ENCODE measurements around the gene ARF1.

The ARF1 gene

DNA sequence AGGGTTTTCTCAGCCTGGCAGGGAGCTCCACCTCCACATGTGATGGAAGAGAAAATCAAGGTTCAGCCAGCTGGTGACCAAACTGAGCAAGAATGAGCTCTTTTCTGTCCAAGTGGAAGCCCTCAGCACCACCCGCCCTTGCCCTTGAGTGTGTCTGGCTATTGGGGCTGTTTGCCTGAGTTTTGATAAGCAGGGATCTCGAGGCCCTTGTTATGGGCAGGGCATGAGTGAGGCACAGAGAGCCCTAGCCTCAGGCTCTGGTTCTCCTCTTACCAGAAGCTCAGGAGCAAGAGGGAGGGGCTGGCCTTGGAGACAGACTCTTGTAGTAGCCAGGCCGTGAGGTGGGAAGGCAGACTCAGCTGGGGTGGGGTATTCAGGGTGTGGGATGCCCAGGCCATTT is 37.5 kb upstream of the ARF1 start:
- no peak overlapping the region for H3K4me3 ChIP-seq (ENCODE audit: low read length)
- DNase-seq (ENCODE audit: low read depth), result no peak
- TF ChIP-seq, protein P1, sequence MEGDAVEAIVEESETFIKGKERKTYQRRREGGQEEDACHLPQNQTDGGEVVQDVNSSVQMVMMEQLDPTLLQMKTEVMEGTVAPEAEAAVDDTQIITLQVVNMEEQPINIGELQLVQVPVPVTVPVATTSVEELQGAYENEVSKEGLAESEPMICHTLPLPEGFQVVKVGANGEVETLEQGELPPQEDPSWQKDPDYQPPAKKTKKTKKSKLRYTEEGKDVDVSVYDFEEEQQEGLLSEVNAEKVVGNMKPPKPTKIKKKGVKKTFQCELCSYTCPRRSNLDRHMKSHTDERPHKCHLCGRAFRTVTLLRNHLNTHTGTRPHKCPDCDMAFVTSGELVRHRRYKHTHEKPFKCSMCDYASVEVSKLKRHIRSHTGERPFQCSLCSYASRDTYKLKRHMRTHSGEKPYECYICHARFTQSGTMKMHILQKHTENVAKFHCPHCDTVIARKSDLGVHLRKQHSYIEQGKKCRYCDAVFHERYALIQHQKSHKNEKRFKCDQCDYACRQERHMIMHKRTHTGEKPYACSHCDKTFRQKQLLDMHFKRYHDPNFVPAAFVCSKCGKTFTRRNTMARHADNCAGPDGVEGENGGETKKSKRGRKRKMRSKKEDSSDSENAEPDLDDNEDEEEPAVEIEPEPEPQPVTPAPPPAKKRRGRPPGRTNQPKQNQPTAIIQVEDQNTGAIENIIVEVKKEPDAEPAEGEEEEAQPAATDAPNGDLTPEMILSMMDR (conservative IDR thresholded peaks at IDR 0.05; ENCODE audit: low read depth, low read length), result no peak

DNA sequence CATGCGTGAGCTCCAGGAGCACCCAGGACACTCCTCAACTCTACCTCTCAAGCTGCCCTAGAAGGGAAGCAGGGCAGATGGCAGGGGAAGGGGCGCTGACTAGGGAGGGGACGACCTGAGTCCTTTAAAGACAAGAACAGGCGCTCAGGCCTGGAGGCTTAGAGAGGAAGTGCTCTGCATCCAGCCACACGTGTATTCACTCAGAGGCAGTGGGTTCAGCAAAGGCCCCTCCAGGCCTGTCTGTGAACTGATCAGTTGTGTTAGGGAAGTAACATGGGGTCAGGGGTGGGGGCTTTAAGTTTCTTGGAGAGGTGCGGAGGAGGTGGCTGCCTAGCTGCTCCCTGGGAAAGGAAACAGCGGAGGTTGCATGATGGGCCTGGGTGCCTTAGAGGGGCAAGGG is 37.1 kb upstream of the ARF1 start:
- H3K4me3 ChIP-seq (ENCODE audit: low read length), result no peak overlapping the region
- TF ChIP-seq, protein P1 (conservative IDR thresholded peaks at IDR 0.05; ENCODE audit: low read depth, low read length), result no peak

DNA sequence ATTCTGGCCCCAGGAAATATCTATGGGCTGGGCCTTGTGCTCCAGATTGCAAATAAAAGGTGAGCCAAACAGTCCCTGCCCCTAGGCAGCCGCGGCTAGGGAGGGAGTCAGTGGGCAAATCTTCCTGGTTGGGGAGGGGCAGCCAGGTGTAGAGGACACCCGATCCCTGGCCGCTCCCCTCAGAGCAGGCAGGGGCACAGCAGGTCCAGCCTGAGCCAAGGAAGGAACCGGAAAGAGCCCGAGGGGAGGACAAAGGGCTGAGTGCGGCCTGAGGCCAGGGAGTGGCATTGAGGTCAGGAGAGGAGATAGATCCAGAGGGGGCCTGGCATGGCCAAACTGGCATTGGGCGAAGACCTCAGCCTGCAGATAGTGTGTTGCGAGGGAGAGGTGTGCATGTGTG is 36.6 kb upstream of the ARF1 start:
- no peak overlapping the region for H3K4me3 ChIP-seq (ENCODE audit: low read length)
- DNase-seq (ENCODE audit: low read depth), result no peak
- TF ChIP-seq, protein P1 (conservative IDR thresholded peaks at IDR 0.05; ENCODE audit: low read depth, low read length), result no peak

More for the DNA sequence above, 37.1 kb upstream of the ARF1 start:
- no peak for DNase-seq (ENCODE audit: low read depth)

DNA sequence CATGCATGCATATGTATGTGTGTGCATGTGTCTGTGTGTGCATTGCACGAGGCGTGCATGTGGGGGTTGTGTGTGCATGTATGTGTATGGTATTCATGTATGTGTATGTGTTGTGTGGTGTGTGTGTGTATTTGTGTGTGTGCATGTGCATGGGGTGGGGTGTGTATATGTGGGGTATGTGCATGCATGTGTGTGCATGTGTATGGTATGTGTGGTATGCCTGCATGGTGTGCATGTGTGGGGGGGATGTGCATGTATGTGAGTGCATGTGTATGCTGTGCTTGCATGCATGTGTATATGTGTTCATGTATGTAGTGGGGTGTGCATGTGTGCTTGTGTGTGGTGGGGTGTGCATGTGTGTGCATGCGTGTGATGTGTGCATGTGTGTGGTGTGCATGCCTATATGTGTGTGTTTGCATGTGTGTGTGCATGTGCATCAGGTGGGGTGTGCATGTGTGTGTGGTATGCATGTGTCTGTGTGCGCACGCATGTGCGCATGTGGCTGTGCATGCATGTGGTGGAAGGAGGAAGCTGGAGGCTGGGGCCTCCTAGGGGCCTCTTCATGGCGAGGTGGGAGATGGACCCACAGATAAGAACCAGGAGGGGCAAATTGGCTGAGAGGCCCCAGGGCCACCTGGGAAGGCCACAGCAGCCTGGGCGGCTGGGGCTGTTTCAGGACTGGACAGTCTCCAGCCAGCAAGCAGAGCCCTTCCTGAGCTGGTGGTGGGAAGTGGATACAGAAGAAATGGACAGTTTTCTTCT is 35.9 kb upstream of the ARF1 start:
- no peak for DNase-seq (ENCODE audit: low read depth)
- TF ChIP-seq, protein P1 (conservative IDR thresholded peaks at IDR 0.05; ENCODE audit: low read depth, low read length), result no peak
- no peak overlapping the region for H3K4me3 ChIP-seq (ENCODE audit: low read length)

DNA sequence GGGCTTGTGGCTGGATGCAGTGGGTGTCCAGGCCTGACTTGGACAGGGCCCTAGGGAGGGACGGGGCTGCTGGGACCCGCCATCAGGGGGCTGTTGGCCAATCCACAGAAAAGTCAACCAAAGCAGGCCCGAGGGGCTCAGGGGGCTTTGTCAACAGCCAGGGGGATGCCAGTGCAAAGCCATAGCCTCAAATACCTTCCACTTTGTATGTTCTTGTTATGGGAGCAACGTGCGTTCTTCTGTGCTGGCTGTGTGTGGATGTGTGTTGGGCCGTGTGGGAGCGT is 35.4 kb upstream of the ARF1 start:
- no peak overlapping the region for H3K4me3 ChIP-seq (ENCODE audit: low read length)
- DNase-seq (ENCODE audit: low read depth), result no peak
- TF ChIP-seq, protein P1 (conservative IDR thresholded peaks at IDR 0.05; ENCODE audit: low read depth, low read length), result no peak

DNA sequence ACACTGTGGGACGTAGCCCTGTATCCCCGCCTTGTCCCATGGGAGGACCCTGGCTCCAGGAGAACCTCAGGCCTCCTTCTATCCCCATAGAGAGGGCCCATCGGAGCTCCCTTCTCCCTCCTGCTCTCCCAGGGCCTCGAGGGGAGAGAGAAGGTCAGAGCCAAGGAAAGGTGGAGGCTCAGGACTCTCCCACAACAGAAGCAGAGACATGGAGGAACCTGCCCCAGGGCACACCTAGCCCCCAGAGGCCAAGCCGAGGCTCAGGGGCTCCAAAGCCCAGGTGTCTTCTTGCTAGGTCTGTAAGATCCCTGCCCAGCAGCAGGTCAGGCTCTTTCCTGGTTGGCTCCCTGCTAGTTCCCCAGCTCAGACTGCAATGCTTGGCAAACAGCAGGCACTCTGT is 34.4 kb upstream of the ARF1 start:
- TF ChIP-seq, protein P1 (conservative IDR thresholded peaks at IDR 0.05; ENCODE audit: low read depth, low read length), result no peak
- no peak overlapping the region for H3K4me3 ChIP-seq (ENCODE audit: low read length)
- no peak for DNase-seq (ENCODE audit: low read depth)

DNA sequence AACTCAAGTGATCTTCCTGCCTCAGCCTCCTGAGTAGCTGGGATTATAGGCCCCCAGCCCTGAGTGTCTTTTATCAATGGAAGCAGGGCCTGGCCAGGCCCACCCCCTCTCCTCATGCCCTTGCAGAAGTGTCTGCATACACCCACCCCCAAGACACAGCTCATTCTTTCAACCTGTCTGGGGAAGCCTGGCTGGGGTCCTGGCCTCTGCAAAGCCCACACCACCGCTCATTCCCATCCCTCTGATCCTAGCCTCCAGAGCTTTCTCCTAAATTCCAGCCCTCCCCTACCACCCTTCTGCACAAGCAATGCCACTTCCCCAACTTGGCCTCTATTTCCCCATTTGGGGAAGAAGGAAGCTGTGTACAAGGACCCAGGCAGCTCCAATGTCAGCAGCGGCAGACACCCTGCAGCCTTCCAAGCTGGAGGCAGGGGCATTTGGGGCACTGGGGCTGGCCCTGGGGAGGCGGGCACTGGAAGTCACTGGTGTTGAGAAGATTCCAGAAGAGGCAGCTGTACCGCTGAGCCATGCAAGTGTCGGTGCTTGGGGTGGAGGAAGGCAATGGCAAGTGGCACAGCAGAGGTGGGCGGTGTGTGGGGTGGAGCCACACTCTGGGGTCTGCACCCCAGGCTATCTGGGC is 33.7 kb upstream of the ARF1 start:
- DNase-seq (ENCODE audit: low read depth), result no peak
- H3K4me3 ChIP-seq (ENCODE audit: low read length), result no peak overlapping the region
- TF ChIP-seq, protein P1 (conservative IDR thresholded peaks at IDR 0.05; ENCODE audit: low read depth, low read length), result no peak
